A673 (cell line): ENCODE data around the gene NDUFB7. TPM values are rescaled to one million over a fixed set of nuclear protein-coding genes. Genes with fewer than 3 reads are reported as not detected.

Source experiments
- BruUV-seq: library from RNA; stranded (reverse); fragments of 400-500 nt; replicated peaks from 2 replicates; lab custom pipeline; 2021; lab: Mats Ljungman, UMichigan
- CTCF ChIA-PET: fragments of 300-600 bp; sonication (Branson Sonifier 250); formaldehyde crosslinking; loops from one replicate; lab custom pipeline; 2022; ENCODE audit warnings: antibody characterized with exemption; lab: Charles Lee
- POLR2A ChIA-PET: fragments of 300-600 bp; sonication (Branson Sonifier 250); formaldehyde crosslinking; loops from one replicate; lab custom pipeline; 2022; ENCODE audit warnings: antibody characterized with exemption; ENCODE audit not compliant: low non-redundant PET; lab: Charles Lee
- DNase-seq: peaks from one replicate; pipeline ENCODE4 v3.0.0-alpha.2; 2015; ENCODE audit warnings: low spot score
- H3K27ac ChIP-seq: fragments of 200-600 bp; sonication (generic); 2 replicates; pipeline ENCODE4 v1.5.1; 2016; ENCODE audit warnings: mixed run types, low read depth, mild to moderate bottlenecking, mixed read lengths, antibody characterized with exemption, low read length; ENCODE audit not compliant: poor library complexity, severe bottlenecking
- H3K27me3 ChIP-seq: fragments of 200-600 bp; sonication (generic); replicated peaks from 2 replicates; pipeline ENCODE4 v1.6.1; 2017; ENCODE audit warnings: mixed run types, low read depth, mild to moderate bottlenecking, mixed read lengths, antibody characterized with exemption, low read length; ENCODE audit not compliant: insufficient read depth, poor library complexity
- H3K36me3 ChIP-seq: fragments of 200-600 bp; sonication (generic); 2 replicates; pipeline ENCODE4 v1.6.1; 2016; ENCODE audit warnings: mixed run types, mild to moderate bottlenecking, mixed read lengths, antibody characterized with exemption, low read length; ENCODE audit not compliant: insufficient read depth, poor library complexity, severe bottlenecking
- H3K4me1 ChIP-seq: fragments of 200-600 bp; sonication (generic); 2 replicates; pipeline ENCODE4 v1.6.1; 2017; ENCODE audit warnings: mixed run types, mild to moderate bottlenecking, mixed read lengths, antibody characterized with exemption, low read length; ENCODE audit not compliant: insufficient read depth, poor library complexity, severe bottlenecking
- H3K4me3 ChIP-seq: fragments of 200-600 bp; sonication (generic); 2 replicates; pipeline ENCODE4 v1.5.1; 2016; ENCODE audit warnings: low read depth, mixed run types, mild to moderate bottlenecking, mixed read lengths, low read length; ENCODE audit not compliant: poor library complexity, severe bottlenecking
- H3K9me3 ChIP-seq: fragments of 200-600 bp; sonication (generic); 2 replicates; pipeline ENCODE4 v1.6.1; 2016; ENCODE audit warnings: mixed run types, low read depth, mild to moderate bottlenecking, mixed read lengths, antibody characterized with exemption, low read length; ENCODE audit not compliant: poor library complexity, severe bottlenecking
- CTCF ChIP-seq: fragments of 300-800, 200-600 bp; sonication (generic); conservative IDR thresholded peaks from 2 replicates; pipeline ENCODE4 v1.5.1; 2017; ENCODE audit warnings: low read depth, mild to moderate bottlenecking, antibody characterized with exemption, low read length, moderate library complexity, mixed read lengths
- EZH2 ChIP-seq: fragments of 200-600 bp; sonication (generic); IDR thresholded peaks from 2 replicates; pipeline ENCODE4 v1.6.1; 2017; ENCODE audit warnings: borderline replicate concordance, low read depth, mild to moderate bottlenecking, mixed read lengths, antibody characterized with exemption, low read length; ENCODE audit not compliant: poor library complexity, severe bottlenecking
- intact Hi-C: fragments of 100-400 bp; cut with micrococcal nuclease; formaldehyde crosslinking; loops from one replicate; pipeline ENCODE4 v1.10.0; 2022; ENCODE audit not compliant: unreplicated experiment
- total RNA-seq: library from RNA; stranded (reverse); gene quantifications from 2 replicates; pipeline ENCODE4 v1.2.3, GENCODE V29; 2021

NDUFB7 gene
- total RNA-seq, 1 experiment from 2014 or later, result 180 TPM

- peaks cover 12% of the 10 kb centered on the region for H3K36me3 ChIP-seq
- no peak for DNase-seq
- no peak overlapping the region for H3K4me3 ChIP-seq
- H3K27ac ChIP-seq, result no peak overlapping the region
- H3K4me1 ChIP-seq, result peaks cover 19% of the 10 kb centered on the region
- no peaks in the 10 kb centered on the region for H3K27me3 ChIP-seq
- CTCF ChIA-PET, result no interaction called here
- no TSS peak for BruUV-seq
- no peaks in the 10 kb centered on the region for H3K9me3 ChIP-seq
- TF ChIP-seq CTCF (no peak), EZH2 (no peak)
- POLR2A ChIA-PET, result no interaction called here
- intact Hi-C loops, result no loop called here
Observed at GRCh38 chr19:14520543-14520942, 51.3 kb downstream of the NDUFB7 start.

- POLR2A ChIA-PET, result no interaction called here
- Histone ChIP-seq H3K27me3 (no peaks in the 10 kb centered on the region), H3K9me3 (no peaks in the 10 kb centered on the region), H3K4me1 (peaks cover 19% of the 10 kb centered on the region), H3K4me3 (no peak overlapping the region), H3K27ac (peak overlapping the region; percentile 98), H3K36me3 (peaks cover 19% of the 10 kb centered on the region)
- CTCF ChIA-PET, result no interaction called here
- BruUV-seq, result no TSS peak
- intact Hi-C loops, result no loop called here
- TF ChIP-seq CTCF, result no peak
- TF ChIP-seq EZH2, result no peak
- no peak for DNase-seq
Observed at GRCh38 chr19:14519860-14520407, 51.9 kb downstream of the NDUFB7 start.

- ChIA-PET CTCF (no interaction called here), POLR2A (no interaction called here)
- no TSS peak for BruUV-seq
- H3K27me3 ChIP-seq, result no peaks in the 10 kb centered on the region
- H3K4me1 ChIP-seq, result peaks cover 19% of the 10 kb centered on the region
- peak overlapping the region; percentile 98 for H3K27ac ChIP-seq
- H3K9me3 ChIP-seq, result no peaks in the 10 kb centered on the region
- no peak for TF ChIP-seq EZH2
- TF ChIP-seq CTCF, result no peak
- peaks cover 24% of the 10 kb centered on the region for H3K36me3 ChIP-seq
- intact Hi-C loops, result no loop called here
- no peak overlapping the region for H3K4me3 ChIP-seq
- no peak for DNase-seq
Observed at GRCh38 chr19:14519245-14519859, 52.5 kb downstream of the NDUFB7 start.
